ENCODE data around the gene F10.

Gene F10

GRCh38 chr13:113117911-113118260 is 4.7 kb upstream of the F10 start:
- DNase-seq = no peak

GRCh38 chr13:113118261-113119021 is 4.2 kb upstream of the F10 start:
- no peak for DNase-seq

- DNase-seq = no peak
These were observed 3.3 kb upstream of the F10 start for GRCh38 chr13:113119166-113119821.

- peak; percentile 26 for DNase-seq
These were observed 2.8 kb upstream of the F10 start for GRCh38 chr13:113119822-113120189.

GRCh38 chr13:113120300-113121182 is 2.1 kb upstream of the F10 start:
- no peak for DNase-seq

GRCh38 chr13:113121183-113121927 is 1.2 kb upstream of the F10 start:
- peak; percentile 61 for DNase-seq

GRCh38 chr13:113121928-113122471 is 599 bp upstream of the F10 start:
- DNase-seq = no peak

GRCh38 chr13:113123226-113124201 is 915 bp downstream of the F10 start:
- DNase-seq = no peak

- DNase-seq = no peak
These were observed 1.8 kb downstream of the F10 start for GRCh38 chr13:113124211-113124970.

GRCh38 chr13:113125506-113126264 is 3.1 kb downstream of the F10 start:
- no peak for DNase-seq

- DNase-seq = no peak
These were observed 3.9 kb downstream of the F10 start for GRCh38 chr13:113126265-113127150.

GRCh38 chr13:113129480-113129879 is 6.9 kb downstream of the F10 start:
- DNase-seq = no peak

GRCh38 chr13:113129921-113130750 is 7.5 kb downstream of the F10 start:
- no peak for DNase-seq

- no peak for DNase-seq
These were observed 12.7 kb downstream of the F10 start for GRCh38 chr13:113135281-113135760.

GRCh38 chr13:113137691-113138298 is 15.2 kb downstream of the F10 start:
- DNase-seq = no peak

GRCh38 chr13:113138792-113139551 is 16.4 kb downstream of the F10 start:
- DNase-seq = peak; percentile 65

All from NCI-H69 (cell line).